GM12875 (cell line): ENCODE measurements around the gene PIGU.

ENCODE experiments used
- H3K4me3 ChIP-seq: one replicate; pipeline ENCODE4 v1.5.1; 2011; ENCODE audit warnings: low read depth, low read length, control low read depth
- TF ChIP-seq, protein P1 (sequence below): IDR thresholded peaks from 2 replicates; pipeline ENCODE4 v1.5.1; 2011; ENCODE audit warnings: low read depth, mild to moderate bottlenecking, control low read depth, inconsistent platforms, low read length, moderate library complexity, borderline replicate concordance; ENCODE audit not compliant: insufficient read depth

The PIGU gene

DNA sequence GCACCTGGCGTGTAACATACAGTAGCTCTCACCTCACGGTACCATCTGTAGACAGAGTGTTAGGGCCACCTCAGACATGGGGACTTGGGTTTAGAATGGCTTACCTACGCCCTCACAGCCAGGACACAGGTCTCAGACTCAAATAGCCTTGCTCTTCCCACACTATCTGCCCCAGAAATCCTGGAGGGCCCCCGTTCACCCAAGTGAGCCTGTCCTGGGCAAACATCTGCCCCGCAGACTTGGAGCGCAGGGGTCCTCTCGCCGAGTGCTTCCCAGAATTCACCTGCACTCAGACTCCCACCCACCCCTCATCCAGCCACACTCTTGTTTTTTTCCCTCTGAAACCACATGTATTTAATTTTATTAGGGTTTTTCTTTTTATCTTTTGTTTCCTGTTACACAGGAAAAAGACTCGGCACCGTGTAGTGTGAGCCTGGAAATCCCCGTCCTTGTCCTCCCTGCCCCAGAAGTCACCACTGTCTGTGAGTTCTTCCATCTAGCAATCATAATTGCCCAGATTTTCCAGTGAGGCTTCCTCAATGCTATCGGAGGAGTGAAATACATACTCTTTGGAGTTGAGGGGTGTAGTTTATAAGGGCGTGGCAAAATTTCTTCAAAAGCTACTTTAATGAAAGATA lies 135.5 kb downstream of the PIGU start:
- TF ChIP-seq, protein P1, sequence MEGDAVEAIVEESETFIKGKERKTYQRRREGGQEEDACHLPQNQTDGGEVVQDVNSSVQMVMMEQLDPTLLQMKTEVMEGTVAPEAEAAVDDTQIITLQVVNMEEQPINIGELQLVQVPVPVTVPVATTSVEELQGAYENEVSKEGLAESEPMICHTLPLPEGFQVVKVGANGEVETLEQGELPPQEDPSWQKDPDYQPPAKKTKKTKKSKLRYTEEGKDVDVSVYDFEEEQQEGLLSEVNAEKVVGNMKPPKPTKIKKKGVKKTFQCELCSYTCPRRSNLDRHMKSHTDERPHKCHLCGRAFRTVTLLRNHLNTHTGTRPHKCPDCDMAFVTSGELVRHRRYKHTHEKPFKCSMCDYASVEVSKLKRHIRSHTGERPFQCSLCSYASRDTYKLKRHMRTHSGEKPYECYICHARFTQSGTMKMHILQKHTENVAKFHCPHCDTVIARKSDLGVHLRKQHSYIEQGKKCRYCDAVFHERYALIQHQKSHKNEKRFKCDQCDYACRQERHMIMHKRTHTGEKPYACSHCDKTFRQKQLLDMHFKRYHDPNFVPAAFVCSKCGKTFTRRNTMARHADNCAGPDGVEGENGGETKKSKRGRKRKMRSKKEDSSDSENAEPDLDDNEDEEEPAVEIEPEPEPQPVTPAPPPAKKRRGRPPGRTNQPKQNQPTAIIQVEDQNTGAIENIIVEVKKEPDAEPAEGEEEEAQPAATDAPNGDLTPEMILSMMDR = no peak
- no peak overlapping the region for H3K4me3 ChIP-seq

DNA sequence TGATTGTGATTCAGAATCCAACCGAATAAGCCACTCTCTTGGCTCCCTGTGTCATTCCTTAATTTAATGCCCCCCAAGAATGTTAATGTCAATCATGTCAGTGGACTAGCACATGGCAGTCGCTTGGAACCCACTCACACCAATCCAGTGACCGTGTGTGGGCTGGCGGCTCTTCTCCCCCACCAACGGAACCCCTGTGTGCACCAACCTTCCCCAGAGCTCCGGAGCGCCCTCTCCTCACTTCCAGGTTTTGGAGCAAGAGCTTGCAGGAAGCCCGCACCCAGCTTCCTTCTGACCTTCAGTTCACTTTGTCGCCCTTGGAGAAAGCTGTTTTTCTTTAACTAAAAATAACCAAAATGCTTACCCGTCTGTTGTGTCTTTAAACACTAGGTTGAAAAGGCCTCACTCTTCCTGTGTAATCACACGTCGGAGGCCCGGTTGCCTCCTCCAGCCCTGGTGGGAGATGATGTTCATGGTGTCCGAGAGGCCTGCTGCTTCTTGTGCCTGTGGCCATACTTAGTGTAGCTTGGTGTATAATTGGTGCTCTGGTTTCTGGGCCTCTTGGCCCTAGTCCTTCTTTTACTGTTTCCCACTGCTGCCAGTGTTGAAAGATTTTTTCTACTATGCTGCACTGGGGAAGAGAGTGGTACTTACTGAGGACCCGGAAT lies 136.2 kb downstream of the PIGU start:
- H3K4me3 ChIP-seq = no peak overlapping the region
- TF ChIP-seq, protein P1 = no peak

DNA sequence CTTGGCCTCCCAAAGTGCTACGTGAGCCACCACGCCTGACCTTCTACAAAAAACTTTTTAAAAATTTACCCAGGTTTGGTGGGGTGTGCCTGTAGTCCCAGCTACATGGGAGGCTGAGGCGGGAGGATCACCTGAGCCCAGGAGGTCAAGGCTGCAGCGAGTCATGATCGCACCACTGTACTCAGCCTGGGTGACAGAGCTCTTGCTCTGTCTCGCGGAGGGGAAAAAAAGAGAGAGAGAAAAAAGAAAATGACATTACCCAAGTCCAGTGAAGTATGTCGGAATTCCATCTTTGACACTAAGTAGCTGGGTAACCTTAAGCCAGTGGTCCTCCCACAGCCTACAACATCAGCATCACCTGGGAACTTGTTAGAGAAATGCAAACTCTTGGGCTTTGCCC lies 137.1 kb downstream of the PIGU start:
- no peak overlapping the region for H3K4me3 ChIP-seq
- TF ChIP-seq, protein P1 = no peak

DNA sequence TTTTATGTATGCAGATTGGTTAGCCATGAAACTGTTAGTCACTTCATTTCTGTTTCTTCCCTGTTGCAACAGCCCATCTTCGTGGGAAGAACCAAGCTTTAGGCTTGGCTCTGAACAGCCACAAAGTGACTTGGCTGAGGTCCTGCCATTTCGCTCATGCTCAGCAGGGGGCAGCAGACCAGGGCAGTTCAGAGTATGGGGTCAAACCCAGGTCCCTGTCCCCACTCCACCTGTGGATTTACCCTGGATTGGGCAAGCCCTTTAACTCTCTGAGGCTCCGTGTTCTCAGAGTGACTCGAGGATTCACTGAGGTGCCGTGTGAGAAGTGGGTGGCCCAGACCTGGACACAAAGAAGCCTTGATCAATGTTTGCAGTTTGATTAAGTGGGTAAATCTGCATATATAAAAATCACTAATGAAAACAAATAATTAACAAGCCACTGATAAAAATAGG lies 138.2 kb downstream of the PIGU start:
- TF ChIP-seq, protein P1 = peak; percentile 88
- H3K4me3 ChIP-seq = no peak overlapping the region

DNA sequence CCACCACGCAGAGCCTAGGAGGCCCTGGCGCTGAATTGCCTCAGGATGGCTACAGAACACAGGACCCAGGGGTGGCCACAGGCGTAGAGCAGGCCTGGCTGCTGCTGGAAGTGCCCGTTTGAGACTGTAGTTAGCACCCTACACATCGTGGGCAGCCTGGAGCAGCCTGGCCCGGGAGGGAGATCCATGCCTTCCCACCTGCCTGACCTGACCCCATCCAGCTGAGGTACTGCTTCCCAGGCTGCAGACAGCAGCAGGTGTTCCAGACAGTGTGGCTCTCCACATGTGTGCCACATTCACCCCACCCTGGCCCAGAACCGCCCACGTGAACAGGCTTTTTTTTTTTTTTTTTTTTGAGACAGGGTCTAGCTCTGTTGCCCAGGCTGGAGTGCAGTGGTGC lies 139.2 kb downstream of the PIGU start:
- no peak overlapping the region for H3K4me3 ChIP-seq
- TF ChIP-seq, protein P1 = no peak

DNA sequence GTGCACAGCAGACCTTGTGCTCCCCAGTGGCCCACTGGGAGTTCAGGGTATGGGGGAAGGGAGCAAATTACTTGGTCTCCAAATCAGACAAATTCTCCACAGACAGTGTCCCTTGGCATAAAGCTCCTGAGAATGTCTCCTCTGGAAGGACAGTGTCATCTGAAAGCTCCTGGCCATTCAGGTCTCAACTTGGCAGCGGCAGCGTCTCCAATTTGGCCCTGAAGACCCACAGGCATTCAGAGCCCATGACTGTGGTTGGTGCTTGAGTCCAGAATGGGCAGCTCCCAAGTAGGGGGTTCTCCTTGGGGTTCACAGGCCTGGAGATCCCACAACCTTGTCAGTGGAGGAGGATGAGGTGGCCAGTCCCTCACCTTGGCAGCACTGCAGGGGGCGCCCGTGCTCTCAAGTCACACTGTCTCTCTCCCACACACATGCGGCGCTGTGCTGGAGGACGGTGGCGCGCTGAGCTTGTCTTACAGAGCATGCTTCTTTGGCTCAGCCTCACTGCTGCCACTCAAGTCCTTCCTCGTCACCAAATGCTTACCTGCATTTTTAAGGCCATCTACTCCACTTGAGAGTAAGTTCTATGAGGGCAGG lies 140.0 kb downstream of the PIGU start:
- TF ChIP-seq, protein P1 = peak; percentile 41; the same call in 1 of the 2 replicates

DNA sequence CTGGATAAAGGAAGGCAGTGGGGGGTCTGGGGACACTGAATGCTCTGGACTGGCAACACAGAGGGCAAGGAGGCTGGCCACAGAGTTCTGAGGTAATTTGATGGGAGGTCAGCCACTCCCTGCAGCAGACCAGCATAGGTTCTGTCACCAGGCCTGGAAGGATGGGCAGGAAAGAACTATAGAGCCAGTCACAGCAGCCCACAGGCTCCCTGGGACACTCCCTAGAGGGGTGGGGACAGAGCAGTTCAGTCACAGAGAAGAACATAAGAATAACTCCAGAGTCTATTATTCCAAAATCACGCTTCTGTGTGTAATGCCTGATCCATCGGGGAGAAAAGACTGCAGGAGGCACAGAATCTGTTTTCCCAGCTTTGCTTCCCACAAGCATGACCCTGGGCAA lies 141.0 kb downstream of the PIGU start:
- TF ChIP-seq, protein P1 = no peak

More for the DNA sequence above, 140.0 kb downstream of the PIGU start:
- H3K4me3 ChIP-seq = no peak overlapping the region

More for the DNA sequence above, 141.0 kb downstream of the PIGU start:
- no peak overlapping the region for H3K4me3 ChIP-seq
